ENCODE data around the gene ARPC5. TPM values are rescaled to one million over a fixed set of nuclear protein-coding genes. Genes with fewer than 3 reads are reported as not detected.

Gene ARPC5
- total RNA-seq, 1 donor from 2014 or later = 68.0 TPM

- H3K9me3 Mint-ChIP-seq (ENCODE audit: low read depth) = no peaks in the 10 kb centered on the region
- H3K36me3 Mint-ChIP-seq (ENCODE audit: insufficient read depth) = no peaks in the 10 kb centered on the region
- no peaks in the 10 kb centered on the region for H3K27me3 Mint-ChIP-seq
These were observed 11.2 kb upstream of the ARPC5 start for GRCh38 chr1:183646776-183647175.

GRCh38 chr1:183645531-183645930 lies 9.9 kb upstream of the ARPC5 start:
- Mint-ChIP-seq H3K27me3 (no peaks in the 10 kb centered on the region), H3K4me1 (ENCODE audit: low read depth) (no peaks in the 10 kb centered on the region), H3K4me3 (ENCODE audit: low read depth) (no peak overlapping the region), H3K36me3 (ENCODE audit: insufficient read depth) (no peaks in the 10 kb centered on the region), H3K9me3 (ENCODE audit: low read depth) (no peaks in the 10 kb centered on the region), H3K27ac (no peak overlapping the region)
- no peak for TF ChIP-seq CTCF (IDR thresholded peaks at IDR 0.05; ENCODE audit: unreplicated experiment)
- no peak for DNase-seq (ENCODE audit: low spot score, unreplicated experiment)

More at GRCh38 chr1:183646776-183647175, 11.2 kb upstream of the ARPC5 start:
- H3K27ac Mint-ChIP-seq = no peak overlapping the region
- H3K4me1 Mint-ChIP-seq (ENCODE audit: low read depth) = no peaks in the 10 kb centered on the region
- no peak for TF ChIP-seq CTCF (IDR thresholded peaks at IDR 0.05; ENCODE audit: unreplicated experiment)
- DNase-seq (ENCODE audit: low spot score, unreplicated experiment) = no peak
- H3K4me3 Mint-ChIP-seq (ENCODE audit: low read depth) = no peak overlapping the region

- DNase-seq (ENCODE audit: low spot score, unreplicated experiment) = no peak
- peaks cover under 1% of the 10 kb centered on the region for H3K27me3 Mint-ChIP-seq
- peaks cover 2% of the 10 kb centered on the region for H3K4me1 Mint-ChIP-seq (ENCODE audit: low read depth)
- H3K36me3 Mint-ChIP-seq (ENCODE audit: insufficient read depth) = no peaks in the 10 kb centered on the region
- no peaks in the 10 kb centered on the region for H3K9me3 Mint-ChIP-seq (ENCODE audit: low read depth)
- no peak overlapping the region for H3K27ac Mint-ChIP-seq
- no peak overlapping the region for H3K4me3 Mint-ChIP-seq (ENCODE audit: low read depth)
- no peak for TF ChIP-seq CTCF (IDR thresholded peaks at IDR 0.05; ENCODE audit: unreplicated experiment)
These were observed 6.6 kb upstream of the ARPC5 start for GRCh38 chr1:183642166-183642565.

- no peak overlapping the region for H3K4me3 Mint-ChIP-seq (ENCODE audit: low read depth)
- no peaks in the 10 kb centered on the region for H3K36me3 Mint-ChIP-seq (ENCODE audit: insufficient read depth)
- peaks cover 2% of the 10 kb centered on the region for H3K27me3 Mint-ChIP-seq
- no peak for DNase-seq (ENCODE audit: low spot score, unreplicated experiment)
- no peak for TF ChIP-seq CTCF (IDR thresholded peaks at IDR 0.05; ENCODE audit: unreplicated experiment)
- H3K27ac Mint-ChIP-seq = no peak overlapping the region
- H3K4me1 Mint-ChIP-seq (ENCODE audit: low read depth) = peaks cover 8% of the 10 kb centered on the region
- H3K9me3 Mint-ChIP-seq (ENCODE audit: low read depth) = no peaks in the 10 kb centered on the region
These were observed 4.6 kb upstream of the ARPC5 start for GRCh38 chr1:183640193-183640592.

GRCh38 chr1:183638649-183639387 lies 3.2 kb upstream of the ARPC5 start:
- no peak for DNase-seq (ENCODE audit: low spot score, unreplicated experiment)
- H3K4me3 Mint-ChIP-seq (ENCODE audit: low read depth) = no peak overlapping the region
- no peak overlapping the region for H3K27ac Mint-ChIP-seq
- no peak for TF ChIP-seq CTCF (IDR thresholded peaks at IDR 0.05; ENCODE audit: unreplicated experiment)
- H3K9me3 Mint-ChIP-seq (ENCODE audit: low read depth) = no peaks in the 10 kb centered on the region
- H3K4me1 Mint-ChIP-seq (ENCODE audit: low read depth) = peaks cover 18% of the 10 kb centered on the region
- H3K27me3 Mint-ChIP-seq = peaks cover 2% of the 10 kb centered on the region
- no peaks in the 10 kb centered on the region for H3K36me3 Mint-ChIP-seq (ENCODE audit: insufficient read depth)

Data from progenitor cell of endocrine pancreas (in vitro differentiated cells).